ENCODE measurements around the gene PSMC4. TPM values are rescaled to one million over a fixed set of nuclear protein-coding genes. Genes with fewer than 3 reads are reported as not detected.

PSMC4 gene
- total RNA-seq, 2 donors from 2014 or later = 86.1 to 129 TPM

DNA sequence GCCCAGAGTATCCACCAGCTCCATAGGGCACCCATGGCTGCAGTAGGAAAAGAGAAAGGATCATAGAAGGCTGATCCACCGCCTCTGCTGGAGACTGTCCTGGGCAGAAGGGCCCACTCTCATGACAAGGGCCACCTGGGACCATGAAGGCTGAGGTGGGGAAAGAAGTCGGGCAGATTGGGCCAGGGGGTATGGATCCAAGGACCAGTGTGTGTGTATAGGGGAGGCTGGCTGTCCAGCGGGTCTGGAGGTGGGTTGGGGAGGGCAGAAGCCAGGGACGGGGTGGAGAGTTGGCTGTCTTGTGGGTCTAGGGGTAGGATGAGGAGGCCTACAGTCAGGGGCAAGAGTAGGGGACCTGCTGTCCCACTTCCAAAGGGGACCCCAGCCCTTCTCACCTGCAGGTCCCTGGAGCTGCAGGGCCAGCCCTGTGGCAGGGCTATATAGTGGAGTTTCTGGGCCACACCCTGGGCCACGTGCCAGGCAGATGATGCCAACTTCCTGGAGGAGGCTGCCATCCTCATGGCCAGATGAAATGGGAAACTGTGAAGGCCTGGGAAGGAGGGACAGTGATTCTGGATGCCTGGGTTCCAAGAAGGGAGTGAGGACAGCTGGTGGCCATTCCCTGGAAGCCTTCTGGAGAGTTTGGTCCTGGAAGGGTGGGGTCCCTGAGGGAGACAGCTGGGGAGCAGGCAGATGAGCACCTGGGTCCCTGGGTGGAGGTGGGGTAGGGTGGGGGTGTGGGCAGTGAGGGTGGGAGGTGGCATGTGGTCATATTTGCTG is 36.2 kb upstream of the PSMC4 start, which contains the start of gene FCGBP:
TSS of gene FCGBP (minus strand) at position 51 of the 780 bp plus-strand sequence.
- Histone ChIP-seq H3K4me3 (no peak within 1 kb of the TSS), H3K9me3 (no peaks in the 10 kb centered on the region), H3K4me1 (replicated peaks) (no peaks in the 10 kb centered on the region), H3K27me3 (replicated peaks; ENCODE audit: insufficient read depth) (no peaks in the 10 kb centered on the region), H3K27ac (no peak within 1 kb of the TSS), H3K36me3 (no peaks in the 10 kb centered on the region)
- WGBS = 85% methylated on average over 5 of the region's 5 CpGs
- TF ChIP-seq POLR2AphosphoS5 (IDR thresholded peaks at IDR 0.05) (no peak), POLR2A (IDR thresholded peaks at IDR 0.05) (no peak)
- TF ChIP-seq, protein P1, sequence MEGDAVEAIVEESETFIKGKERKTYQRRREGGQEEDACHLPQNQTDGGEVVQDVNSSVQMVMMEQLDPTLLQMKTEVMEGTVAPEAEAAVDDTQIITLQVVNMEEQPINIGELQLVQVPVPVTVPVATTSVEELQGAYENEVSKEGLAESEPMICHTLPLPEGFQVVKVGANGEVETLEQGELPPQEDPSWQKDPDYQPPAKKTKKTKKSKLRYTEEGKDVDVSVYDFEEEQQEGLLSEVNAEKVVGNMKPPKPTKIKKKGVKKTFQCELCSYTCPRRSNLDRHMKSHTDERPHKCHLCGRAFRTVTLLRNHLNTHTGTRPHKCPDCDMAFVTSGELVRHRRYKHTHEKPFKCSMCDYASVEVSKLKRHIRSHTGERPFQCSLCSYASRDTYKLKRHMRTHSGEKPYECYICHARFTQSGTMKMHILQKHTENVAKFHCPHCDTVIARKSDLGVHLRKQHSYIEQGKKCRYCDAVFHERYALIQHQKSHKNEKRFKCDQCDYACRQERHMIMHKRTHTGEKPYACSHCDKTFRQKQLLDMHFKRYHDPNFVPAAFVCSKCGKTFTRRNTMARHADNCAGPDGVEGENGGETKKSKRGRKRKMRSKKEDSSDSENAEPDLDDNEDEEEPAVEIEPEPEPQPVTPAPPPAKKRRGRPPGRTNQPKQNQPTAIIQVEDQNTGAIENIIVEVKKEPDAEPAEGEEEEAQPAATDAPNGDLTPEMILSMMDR (IDR thresholded peaks at IDR 0.05) = no peak
- intact Hi-C loops (cut with DNase I) = no loop called here
- no peak for DNase-seq (ENCODE audit: low spot score)

- H3K9me3 ChIP-seq = no peaks in the 10 kb centered on the region
- DNase-seq (ENCODE audit: low spot score) = no peak
- no peak overlapping the region for H3K27ac ChIP-seq
- H3K27me3 ChIP-seq (replicated peaks; ENCODE audit: insufficient read depth) = no peaks in the 10 kb centered on the region
- H3K4me3 ChIP-seq = no peak overlapping the region
- H3K4me1 ChIP-seq (replicated peaks) = no peaks in the 10 kb centered on the region
- TF ChIP-seq, protein P1 (IDR thresholded peaks at IDR 0.05) = no peak
- TF ChIP-seq POLR2AphosphoS5 (IDR thresholded peaks at IDR 0.05) = no peak
- TF ChIP-seq POLR2A (IDR thresholded peaks at IDR 0.05) = no peak
- 93% methylated on average over 5 of the region's 5 CpGs for WGBS
- H3K36me3 ChIP-seq = no peaks in the 10 kb centered on the region
- intact Hi-C loops (cut with DNase I) = no loop called here
These were observed 35.7 kb upstream of the PSMC4 start for GRCh38 chr19:39935364-39935661.

DNA sequence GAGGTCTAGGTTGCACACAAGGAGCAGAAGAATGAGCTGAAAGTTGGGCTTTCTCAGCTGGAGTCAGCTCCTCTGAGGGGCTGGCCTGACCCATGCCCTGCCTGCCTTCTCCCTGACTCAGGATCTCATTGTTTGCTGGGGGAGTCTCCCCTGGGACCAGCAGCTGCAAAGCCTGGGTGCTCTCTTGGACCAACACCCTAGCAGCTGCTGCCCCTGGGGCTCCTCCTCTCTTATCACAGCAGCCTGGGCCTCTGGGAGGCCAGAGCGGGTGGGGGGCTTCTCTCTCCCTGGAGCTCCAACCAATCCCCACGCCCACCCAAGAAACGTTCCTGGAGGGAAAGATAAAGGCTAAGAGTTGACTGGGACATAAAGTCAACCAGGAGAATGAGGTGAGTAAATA is 34.9 kb upstream of the PSMC4 start:
- WGBS = 21% methylated on average over 3 of the region's 3 CpGs
- Histone ChIP-seq H3K36me3 (no peaks in the 10 kb centered on the region), H3K27ac (no peak overlapping the region), H3K27me3 (replicated peaks; ENCODE audit: insufficient read depth) (no peaks in the 10 kb centered on the region), H3K4me1 (replicated peaks) (peaks cover under 1% of the 10 kb centered on the region), H3K9me3 (no peaks in the 10 kb centered on the region), H3K4me3 (no peak overlapping the region)
- no peak for DNase-seq (ENCODE audit: low spot score)
- TF ChIP-seq POLR2A (IDR thresholded peaks at IDR 0.05) (no peak), POLR2AphosphoS5 (IDR thresholded peaks at IDR 0.05) (no peak)
- TF ChIP-seq, protein P1 (IDR thresholded peaks at IDR 0.05) = no peak
- intact Hi-C loops (cut with DNase I) = no loop called here

- Histone ChIP-seq H3K27me3 (replicated peaks; ENCODE audit: insufficient read depth) (no peaks in the 10 kb centered on the region), H3K36me3 (no peaks in the 10 kb centered on the region), H3K27ac (no peak overlapping the region), H3K9me3 (no peaks in the 10 kb centered on the region), H3K4me3 (no peak overlapping the region), H3K4me1 (replicated peaks) (peaks cover 7% of the 10 kb centered on the region)
- TF ChIP-seq POLR2A (IDR thresholded peaks at IDR 0.05) = no peak
- TF ChIP-seq, protein P1 (IDR thresholded peaks at IDR 0.05) = no peak
- TF ChIP-seq POLR2AphosphoS5 (IDR thresholded peaks at IDR 0.05) = no peak
- no peak for DNase-seq (ENCODE audit: low spot score)
- WGBS = 81% methylated on average over 6 of the region's 6 CpGs
- intact Hi-C loops (cut with DNase I) = no loop called here
These were observed 34.3 kb upstream of the PSMC4 start for GRCh38 chr19:39936622-39937021.

DNA sequence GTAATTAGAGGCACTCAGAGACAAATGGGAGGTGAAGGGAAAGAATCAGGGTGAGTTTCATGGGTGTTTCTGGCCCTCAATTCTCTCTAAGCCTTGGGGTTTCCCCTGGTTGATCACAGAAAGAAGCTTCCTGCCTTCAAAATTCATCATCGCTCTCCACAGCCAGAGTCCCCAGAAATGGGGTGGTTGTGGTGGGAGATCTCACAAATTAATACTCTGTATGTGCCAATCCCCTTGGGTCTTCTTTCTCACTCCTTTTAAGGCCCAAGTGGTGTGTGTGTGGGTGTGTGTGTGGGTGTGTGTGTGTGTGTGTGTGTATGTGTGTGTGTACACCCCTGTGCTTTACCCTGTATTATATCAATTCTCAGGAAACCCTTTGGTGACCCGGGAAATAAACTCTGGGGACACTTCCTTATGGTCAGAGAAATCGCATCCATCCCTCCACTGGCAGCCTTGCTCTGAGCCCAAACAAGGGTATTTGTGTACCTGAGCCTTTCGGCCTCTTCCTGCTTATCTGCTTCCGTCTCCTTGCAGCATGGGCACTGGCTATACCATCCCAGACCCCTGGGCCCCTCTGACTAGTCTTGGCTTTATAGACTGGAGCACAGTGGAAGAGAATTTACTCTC is 33.8 kb upstream of the PSMC4 start:
- no peak overlapping the region for H3K27ac ChIP-seq
- H3K27me3 ChIP-seq (replicated peaks; ENCODE audit: insufficient read depth) = no peaks in the 10 kb centered on the region
- H3K4me3 ChIP-seq = no peak overlapping the region
- no peak for DNase-seq (ENCODE audit: low spot score)
- peaks cover 11% of the 10 kb centered on the region for H3K4me1 ChIP-seq (replicated peaks)
- 72% methylated on average over 5 of the region's 5 CpGs for WGBS
- no peak for TF ChIP-seq POLR2AphosphoS5 (IDR thresholded peaks at IDR 0.05)
- TF ChIP-seq POLR2A (IDR thresholded peaks at IDR 0.05) = no peak
- TF ChIP-seq, protein P1 (IDR thresholded peaks at IDR 0.05) = no peak
- intact Hi-C loops (cut with DNase I) = no loop called here
- no peaks in the 10 kb centered on the region for H3K36me3 ChIP-seq
- no peaks in the 10 kb centered on the region for H3K9me3 ChIP-seq
